Left lung (tissue), 10 donors: ENCODE data around the gene DISC1. TPM values are rescaled to one million over a fixed set of nuclear protein-coding genes. Genes with fewer than 3 reads are reported as not detected.

Source experiments
- ATAC-seq: fragments of 200-7000 bp; cut with Tn5 transposase; one replicate; pipeline ENCODE4 v1.9.1; 2020; ENCODE audit warnings: moderate library complexity
- DNase-seq, 4 donors: peaks; one replicate each; pipeline ENCODE4 v3.0.0-alpha.2; 2013 to 2020
- H3K27ac ChIP-seq, 2 donors: fragments of 200-600 bp; sonication (generic) in 1 of 2; one replicate each; pipeline versions ENCODE4 v1.5.0 to v1.8.0; 2020 to 2021
- H3K27me3 ChIP-seq, 2 donors: fragments of 200-600 bp; sonication (generic) in 1 of 2; one replicate each; pipeline versions ENCODE4 v1.5.0 to v1.8.0; 2020 to 2021
- H3K36me3 ChIP-seq, 2 donors: fragments of 200-600 bp; sonication (generic) in 1 of 2; one replicate each; pipeline versions ENCODE4 v1.5.0 to v1.8.0; 2020 to 2021
- H3K4me1 ChIP-seq, 2 donors: fragments of 200-600 bp; one replicate each; pipeline ENCODE4 v1.8.0; 2021
- H3K4me3 ChIP-seq, 2 donors: fragments of 200-600 bp; sonication (generic) in 1 of 2; one replicate each; pipeline versions ENCODE4 v1.5.0 to v1.8.0; 2020 to 2021; ENCODE audit warnings: mild to moderate bottlenecking in 1 of 2
- H3K9me3 ChIP-seq, 2 donors: fragments of 200-600 bp; sonication (generic) in 1 of 2; one replicate each; pipeline versions ENCODE4 v1.5.0 to v1.8.0; 2020 to 2021
- CTCF ChIP-seq, 2 donors: fragments of 200-600 bp; sonication (generic) in 1 of 2; IDR thresholded peaks; one replicate each; pipeline versions ENCODE4 v1.5.0 to v1.8.0; 2021; ENCODE audit warnings: antibody characterized with exemption in 2 of 2
- intact Hi-C, 2 donors: fragments of 100-400 bp; cut with DNase I; formaldehyde crosslinking; loops; one replicate each; pipeline versions ENCODE4 v1.11.2 to v1.14.2; 2022
- polyA plus RNA-seq, 6 donors: library from polyadenylated mRNA; unstranded; fragments of 120-200 nt; gene quantifications; one replicate each; pipeline ENCODE4 v1.2.1, GENCODE V29; 2013; ENCODE audit not compliant: insufficient read length in 6 of 6
- total RNA-seq, 2 donors: library from RNA; stranded (reverse); fragmentation: NEBNext Ultra II Directional; extraction: Animal tissue kit (Norgen Biotek cat#: 25700); gene quantifications; one replicate each; pipeline ENCODE4 v1.2.1, GENCODE V29; 2021
- donor health status: DM: no; HTN: yes; CAD: no.
- donor health status: DM: no; HTN: no; CAD: no.

The DISC1 gene
- total and polyA plus RNA-seq, 8 donors: 3.9 to 11.7 (median 10.5) TPM

- no peak overlapping the region for H3K27ac ChIP-seq
- H3K27me3 ChIP-seq: no peaks in the 10 kb centered on the region
- intact Hi-C loops: no loop called here
- ATAC-seq (no peak), DNase-seq (no peak)
- no peak overlapping the region for H3K4me3 ChIP-seq
- no peaks in the 10 kb centered on the region for H3K36me3 ChIP-seq
- no peaks in the 10 kb centered on the region for H3K9me3 ChIP-seq
- TF ChIP-seq CTCF (IDR thresholded peaks at IDR 0.05): no peak
- H3K4me1 ChIP-seq: no peaks in the 10 kb centered on the region
Measured at GRCh38 chr1:231719485-231720183, 93.0 kb downstream of the DISC1 start.

- DNase-seq: no peak
- intact Hi-C loops: no loop called here
- peaks cover 0 to 5% of the 10 kb centered on the region in 2 donors for H3K4me1 ChIP-seq
- H3K36me3 ChIP-seq: no peaks in the 10 kb centered on the region
- H3K4me3 ChIP-seq: no peak overlapping the region
- no peak for TF ChIP-seq CTCF (IDR thresholded peaks at IDR 0.05)
- no peak overlapping the region for H3K27ac ChIP-seq
- H3K9me3 ChIP-seq: no peaks in the 10 kb centered on the region
- no peaks in the 10 kb centered on the region for H3K27me3 ChIP-seq
- no peak for ATAC-seq
Measured at GRCh38 chr1:231720652-231721325, 94.2 kb downstream of the DISC1 start.

- Histone ChIP-seq H3K27me3 (no peaks in the 10 kb centered on the region), H3K36me3 (no peaks in the 10 kb centered on the region), H3K4me3 (no peak overlapping the region), H3K9me3 (no peaks in the 10 kb centered on the region), H3K4me1 (peaks cover 0 to 9% of the 10 kb centered on the region in 2 donors), H3K27ac (no peak overlapping the region)
- DNase-seq: no peak
- no peak for TF ChIP-seq CTCF (IDR thresholded peaks at IDR 0.05)
- ATAC-seq: no peak
- intact Hi-C loops: no loop called here
Measured at GRCh38 chr1:231721436-231721835, 94.8 kb downstream of the DISC1 start.

GRCh38 chr1:231722356-231722755 lies 95.8 kb downstream of the DISC1 start:
- Histone ChIP-seq H3K4me1 (peaks cover 0 to 9% of the 10 kb centered on the region in 2 donors), H3K9me3 (no peaks in the 10 kb centered on the region), H3K27me3 (no peaks in the 10 kb centered on the region), H3K36me3 (no peaks in the 10 kb centered on the region), H3K27ac (no peak overlapping the region), H3K4me3 (no peak overlapping the region)
- no peak for TF ChIP-seq CTCF (IDR thresholded peaks at IDR 0.05)
- no peak for ATAC-seq
- intact Hi-C loops: no loop called here
- no peak for DNase-seq

- peaks cover 0 to 9% of the 10 kb centered on the region in 2 donors for H3K4me1 ChIP-seq
- no peaks in the 10 kb centered on the region for H3K27me3 ChIP-seq
- intact Hi-C loops: no loop called here
- no peak overlapping the region for H3K4me3 ChIP-seq
- H3K9me3 ChIP-seq: no peaks in the 10 kb centered on the region
- ATAC-seq (no peak), DNase-seq (no peak)
- H3K27ac ChIP-seq: no peak overlapping the region
- TF ChIP-seq CTCF (IDR thresholded peaks at IDR 0.05): no peak
- no peaks in the 10 kb centered on the region for H3K36me3 ChIP-seq
Measured at GRCh38 chr1:231723146-231723545, 96.6 kb downstream of the DISC1 start.
